K562 treated with DMSO at 1 percent for 4 hours (cell line): ENCODE data around the gene SHMT1. TPM values are rescaled to one million over a fixed set of nuclear protein-coding genes. Genes with fewer than 3 reads are reported as not detected.

Source experiments
- total RNA-seq: library from RNA; unstranded; fragments of 300-600 nt; gene quantifications from 2 replicates; pipeline ENCODE4 v1.2.3, GENCODE V29; 2022; ENCODE audit not compliant: insufficient read depth

The SHMT1 gene
- total RNA-seq = 24.3 and 25.2 TPM in 2 replicates

GRCh38 chr17:18363101-18364049 is at the start of gene SHMT1:
Gene SHMT1 (minus strand): TSS chr17:18363550. CDS start chr17:18355981, 7,569 bp downstream.

DNA sequence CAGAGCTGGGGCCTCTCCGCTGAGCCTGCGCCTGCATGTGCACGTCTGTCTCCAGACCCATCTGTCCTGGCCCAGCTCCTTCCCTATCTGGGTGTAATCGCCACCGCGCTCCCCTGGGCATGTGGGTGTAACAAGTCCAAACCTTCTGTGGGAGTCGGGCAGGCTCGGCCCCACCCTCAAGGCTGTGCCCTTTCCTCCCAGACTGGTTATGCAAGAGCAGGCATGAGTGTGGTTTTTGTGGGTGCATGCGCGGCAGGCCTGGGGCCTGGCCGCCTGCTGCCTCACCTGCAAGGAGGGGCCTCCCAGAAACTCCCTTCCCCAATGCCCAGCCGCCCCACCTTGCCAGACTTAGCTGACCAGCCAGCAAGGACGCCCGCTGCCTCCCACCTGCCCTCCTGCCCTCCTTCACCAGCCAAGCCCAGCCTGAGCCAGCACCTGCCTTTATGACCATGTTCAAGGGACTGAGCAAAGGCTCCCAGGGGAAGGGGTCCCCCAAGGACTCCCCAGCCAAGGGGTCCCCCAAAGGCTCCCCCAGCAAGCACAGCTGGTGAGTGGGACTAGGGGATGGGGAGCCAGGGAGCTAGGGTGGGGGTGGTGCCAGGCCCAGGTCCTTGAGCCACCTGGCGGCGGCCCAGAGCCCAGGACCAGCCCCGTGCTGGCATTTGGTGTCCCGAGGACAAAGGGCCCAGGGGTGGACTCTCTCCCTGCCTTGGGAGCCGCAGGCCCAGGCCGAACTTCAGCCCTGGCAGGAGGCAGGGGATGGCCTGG is 14.3 kb upstream of the SHMT1 start, which contains the start of gene EVPLL:
EVPLL (plus strand) TSS at position 342 of the 768 bp plus-strand sequence. CDS start 3,160 bp downstream, outside the sequence.

GRCh38 chr17:18314731-18315561 is 48.4 kb downstream of the SHMT1 start, which contains the start of the genes SMCR8 and TOP3A:
Gene SMCR8 (plus strand): TSS chr17:18315293. CDS start chr17:18315790, 497 bp downstream.
Gene TOP3A (minus strand): TSS chr17:18314994. CDS start chr17:18314778, 216 bp downstream.

Other genes with a start within 250 kb of the SHMT1 start
- gene ALKBH5, start 179.7 kb downstream of the SHMT1 start, total RNA-seq = 43.9 and 56.3 TPM in 2 replicates
- gene LLGL1, start 137.9 kb downstream of the SHMT1 start, total RNA-seq = 14.3 and 15.4 TPM in 2 replicates
- gene FLII, start 104.8 kb downstream of the SHMT1 start, total RNA-seq = 114 and 132 TPM in 2 replicates
- 3.5 and 5.8 TPM in 2 replicates for gene MIEF2, start 102.9 kb downstream of the SHMT1 start, total RNA-seq
- gene TOP3A, start 48.6 kb downstream of the SHMT1 start, total RNA-seq = 19.3 and 22.3 TPM in 2 replicates
- gene SMCR8, start 48.3 kb downstream of the SHMT1 start, total RNA-seq = 12.9 and 13.6 TPM in 2 replicates
- gene EVPLL, start 14.2 kb upstream of the SHMT1 start, total RNA-seq = not detected in 2 replicates
- gene LGALS9C, start 113.2 kb upstream of the SHMT1 start, total RNA-seq = not detected in 2 replicates